ENCODE data around the gene PPP1R7.

Gene PPP1R7

DNA sequence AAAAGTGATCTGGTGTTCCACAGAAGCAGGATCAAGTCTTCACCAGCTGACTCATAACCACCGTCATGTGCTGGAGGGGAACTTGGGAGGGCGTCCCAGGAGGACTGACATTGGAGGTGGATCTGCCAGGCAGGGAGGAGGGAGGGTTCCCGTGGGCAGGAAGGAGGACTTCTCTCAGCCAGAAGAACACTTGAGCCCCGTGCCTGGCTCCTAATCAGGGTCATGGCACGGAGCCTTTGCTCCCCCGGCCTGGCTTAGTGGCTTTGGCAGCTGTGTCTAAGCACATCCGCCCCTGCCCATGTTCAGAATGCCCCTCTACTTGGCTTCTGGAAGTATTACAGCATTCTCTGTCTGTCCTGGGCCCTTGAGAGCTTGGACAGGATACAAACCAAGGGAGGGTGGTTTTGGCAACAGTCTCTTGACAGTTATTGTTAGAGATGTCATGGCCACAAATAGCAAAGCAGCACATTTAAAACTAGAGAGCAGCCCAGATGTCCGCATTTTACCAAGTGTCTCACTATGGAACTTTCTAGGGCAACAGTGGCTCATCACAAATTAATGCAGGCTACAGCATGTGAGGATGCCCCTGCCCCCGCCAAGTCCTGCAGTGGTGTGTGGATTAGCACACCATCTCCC lies 11.5 kb downstream of the PPP1R7 start:
- no peak for DNase-seq (ENCODE audit: low read depth in 2 of 2)

- no peak for DNase-seq (ENCODE audit: low read depth in 2 of 2)
These were observed 13.4 kb downstream of the PPP1R7 start for GRCh38 chr2:241163601-241164118.

DNA sequence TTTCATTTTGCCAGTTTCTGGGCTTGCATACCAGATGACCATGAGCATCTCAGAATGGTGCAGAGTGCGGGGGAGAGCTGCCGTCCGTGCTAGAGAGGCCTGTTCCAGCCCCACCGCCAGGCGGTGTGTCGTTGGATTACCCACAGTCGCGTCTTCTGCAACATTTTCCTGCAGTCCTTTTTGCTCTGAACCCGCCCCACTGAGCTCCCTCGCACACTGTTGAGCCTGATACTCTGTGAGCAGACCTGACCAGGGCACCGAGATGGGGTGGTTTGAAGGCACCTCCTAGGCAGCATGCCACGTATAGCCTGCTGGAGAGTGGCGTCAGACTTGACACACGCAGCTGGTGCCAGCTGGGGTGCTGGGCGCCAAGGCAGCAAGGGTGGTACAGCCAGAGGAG lies 18.1 kb downstream of the PPP1R7 start:
- DNase-seq (ENCODE audit: low read depth in 2 of 2) = no peak

GRCh38 chr2:241173557-241173956 lies 23.3 kb downstream of the PPP1R7 start:
- DNase-seq (ENCODE audit: low read depth in 2 of 2) = no peak

GRCh38 chr2:241177526-241178334 lies 27.5 kb downstream of the PPP1R7 start:
- no peak for DNase-seq (ENCODE audit: low read depth in 2 of 2)

GRCh38 chr2:241178961-241179360 lies 28.7 kb downstream of the PPP1R7 start:
- no peak for DNase-seq (ENCODE audit: low read depth in 2 of 2)

GRCh38 chr2:241179899-241180298 lies 29.6 kb downstream of the PPP1R7 start:
- DNase-seq (ENCODE audit: low read depth in 2 of 2) = peak in 1 of 2 donors; percentile 8

DNA sequence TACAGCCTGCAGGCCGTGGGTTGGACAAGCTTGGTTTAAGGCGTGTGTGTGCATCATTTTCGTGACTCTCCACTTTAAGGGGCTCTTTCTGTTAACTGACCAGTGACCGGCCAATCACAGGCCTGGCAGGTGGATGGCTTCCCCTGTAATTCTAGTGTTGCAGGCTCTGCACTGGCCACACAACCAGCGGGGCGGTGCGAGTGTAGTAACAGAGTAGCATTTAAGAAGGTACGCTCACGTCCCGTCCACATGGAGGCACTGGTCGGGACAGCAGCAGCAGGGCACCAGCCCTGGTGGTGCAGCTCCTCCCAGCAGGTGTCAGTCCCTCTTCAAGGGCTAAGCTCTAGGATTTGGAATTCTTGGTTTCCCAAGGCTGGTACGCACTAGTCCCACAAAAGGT lies 30.2 kb downstream of the PPP1R7 start:
- DNase-seq (ENCODE audit: low read depth in 2 of 2) = no peak

GRCh38 chr2:241182126-241182525 lies 31.9 kb downstream of the PPP1R7 start:
- no peak for DNase-seq (ENCODE audit: low read depth in 2 of 2)

GRCh38 chr2:241182531-241183133 lies 32.4 kb downstream of the PPP1R7 start:
- DNase-seq (ENCODE audit: low read depth in 2 of 2) = no peak

- DNase-seq (ENCODE audit: low read depth in 2 of 2) = no peak
These were observed 33.0 kb downstream of the PPP1R7 start for GRCh38 chr2:241183221-241183620.

GRCh38 chr2:241184901-241185300 lies 34.6 kb downstream of the PPP1R7 start:
- no peak for DNase-seq (ENCODE audit: low read depth in 2 of 2)

DNA sequence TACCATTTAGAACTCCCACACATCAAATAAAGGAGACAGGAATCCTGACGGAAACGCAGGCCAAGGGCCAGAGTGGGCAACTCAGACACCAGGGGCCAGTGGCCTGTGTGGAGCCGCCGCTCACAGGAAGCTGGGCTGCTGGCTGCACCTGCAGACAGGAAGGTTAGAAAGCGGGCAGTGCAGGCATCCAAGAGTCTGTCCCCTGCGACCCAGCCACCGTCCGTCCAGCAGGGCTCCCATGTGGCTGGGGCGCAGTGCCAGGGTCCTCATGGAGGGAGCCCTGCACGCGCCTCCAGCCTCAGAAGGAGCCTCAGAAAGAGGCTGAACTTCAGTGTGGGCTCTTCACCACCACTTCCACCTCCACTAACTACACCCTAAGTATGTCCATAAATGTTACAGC lies 35.7 kb downstream of the PPP1R7 start:
- DNase-seq (ENCODE audit: low read depth in 2 of 2) = no peak

DNA sequence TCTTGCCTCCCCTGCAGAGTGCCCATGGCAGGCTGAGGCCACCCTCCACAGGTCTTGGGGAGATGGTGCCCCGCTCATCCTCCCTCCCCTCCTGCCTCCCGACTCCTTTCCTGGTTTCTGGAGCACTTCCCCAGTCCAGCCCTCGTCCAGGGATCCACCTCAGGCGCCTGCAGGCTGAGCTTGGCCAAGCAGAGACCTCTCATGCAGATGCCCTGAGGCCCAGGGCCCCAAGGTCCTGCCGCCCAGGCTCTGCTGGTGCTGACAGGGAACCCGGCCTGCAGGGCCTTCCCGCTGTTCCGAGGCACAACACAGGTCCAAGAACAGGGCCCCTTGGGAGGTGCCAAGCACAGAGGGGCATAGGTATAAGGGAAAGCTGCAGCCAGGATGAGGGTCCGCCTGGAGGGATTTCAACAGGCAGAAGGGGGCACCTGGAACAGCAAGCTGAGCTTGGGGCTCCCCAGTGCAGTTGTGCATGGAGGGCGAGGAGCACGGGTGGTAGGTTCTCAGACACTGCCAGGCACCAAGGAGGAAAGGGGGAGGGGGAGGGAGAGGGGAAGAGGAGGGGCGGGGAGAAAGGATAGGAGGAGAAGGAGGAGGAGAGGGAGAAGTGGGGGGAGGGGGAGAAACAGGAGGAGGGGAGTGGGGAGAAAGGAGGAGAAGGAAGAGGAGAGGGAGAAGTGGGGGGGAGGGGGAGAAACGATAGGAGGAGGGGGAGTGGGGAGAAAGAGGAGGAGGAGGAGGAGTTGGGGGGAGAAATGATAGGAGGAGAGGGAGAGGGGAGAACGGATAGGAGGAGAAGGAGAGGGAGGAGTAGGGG lies 37.0 kb downstream of the PPP1R7 start:
- no peak for DNase-seq (ENCODE audit: low read depth in 2 of 2)

DNA sequence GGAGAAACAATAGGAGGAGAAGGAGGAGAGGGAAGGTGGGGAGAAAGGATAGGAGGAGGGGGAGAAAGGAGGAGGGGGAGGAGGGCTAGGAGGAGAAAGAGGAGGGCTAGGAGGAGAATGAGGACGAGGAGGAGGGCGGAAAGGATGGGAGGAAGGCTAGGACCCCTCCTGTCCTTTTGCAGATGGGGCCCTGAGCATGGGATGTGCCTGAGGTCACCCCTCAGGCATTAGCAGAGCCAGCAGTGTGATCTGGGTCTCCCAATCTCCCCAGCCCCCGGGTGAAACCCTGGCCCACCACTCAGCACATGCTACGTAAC lies 37.6 kb downstream of the PPP1R7 start:
- no peak for DNase-seq (ENCODE audit: low read depth in 2 of 2)

DNA sequence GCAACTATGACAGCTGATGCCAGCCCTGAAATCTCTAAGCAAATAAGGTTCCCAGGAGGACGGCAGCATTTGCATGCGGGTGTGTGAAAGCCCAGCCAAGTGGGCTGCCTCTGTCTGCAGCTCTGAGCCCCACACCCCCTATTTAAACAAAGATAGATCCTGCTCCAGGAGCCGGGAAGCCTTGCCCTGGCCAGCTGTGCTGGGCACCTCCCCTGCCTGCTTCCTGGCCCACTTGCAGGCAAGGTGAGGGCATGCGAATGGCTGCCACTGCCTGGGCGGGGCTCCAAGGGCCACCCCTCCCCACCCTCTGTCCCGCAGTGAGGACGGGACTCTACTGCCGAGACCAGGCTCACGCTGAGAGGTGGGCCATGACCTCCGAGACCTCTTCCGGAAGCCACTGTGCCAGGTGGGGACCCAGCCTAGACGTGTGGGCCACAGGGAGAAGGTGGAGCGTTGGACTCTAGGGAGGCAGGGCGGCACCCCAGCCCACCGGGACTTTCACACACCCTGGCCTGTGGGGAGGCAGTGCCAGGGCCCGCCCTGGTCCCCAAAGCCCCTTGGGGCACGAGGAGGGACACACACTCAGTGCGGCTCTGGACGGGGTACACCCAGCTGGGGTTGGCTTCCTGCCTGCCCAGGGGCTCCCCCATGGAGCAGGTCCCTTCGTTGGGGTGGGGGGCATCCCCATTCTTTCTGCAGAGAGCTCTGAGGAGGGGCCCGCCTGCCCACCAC lies 38.3 kb downstream of the PPP1R7 start, which contains the start of gene ANO7:
ANO7 (plus strand) TSS at position 317 of the 732 bp plus-strand sequence. CDS start 1,387 bp downstream, outside the sequence.
- DNase-seq (ENCODE audit: low read depth in 2 of 2) = no peak

GRCh38 chr2:241189093-241189855 lies 39.0 kb downstream of the PPP1R7 start:
- no peak for DNase-seq (ENCODE audit: low read depth in 2 of 2)

DNA sequence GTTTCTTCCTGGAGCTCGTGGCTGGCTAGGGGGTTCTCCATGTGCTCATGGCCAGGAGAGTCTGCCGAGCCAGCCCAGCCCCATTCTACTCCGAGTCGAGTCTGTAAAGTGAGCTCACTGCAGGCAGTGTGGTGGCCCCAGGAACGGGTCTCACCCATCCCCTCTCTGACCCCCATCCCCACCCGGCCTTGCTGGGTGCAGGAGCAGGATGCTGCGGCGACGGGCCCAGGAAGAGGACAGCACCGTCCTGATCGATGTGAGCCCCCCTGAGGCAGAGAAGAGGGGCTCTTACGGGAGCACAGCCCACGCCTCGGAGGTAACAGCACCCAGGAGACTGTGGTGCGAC lies 39.6 kb downstream of the PPP1R7 start:
- no peak for DNase-seq (ENCODE audit: low read depth in 2 of 2)

GRCh38 chr2:241190291-241190981 lies 40.2 kb downstream of the PPP1R7 start:
- no peak for DNase-seq (ENCODE audit: low read depth in 2 of 2)

- no peak for DNase-seq (ENCODE audit: low read depth in 2 of 2)
These were observed 40.8 kb downstream of the PPP1R7 start for GRCh38 chr2:241191081-241191480.

Measured in stimulated activated CD8-positive, alpha-beta memory T cell treated with anti-CD3 and anti-CD28 coated beads, Interleukin-2, amount 100 ng/mL, for 48 hours (primary cell).